Measurements from ENCODE around the gene OPN1LW. TPM values are rescaled to one million over a fixed set of nuclear protein-coding genes. Genes with fewer than 3 reads are reported as not detected.

Gene OPN1LW
- total and polyA plus RNA-seq, 2 donors (not counting 1 experiment from before 2014, with no cell fraction given), result not detected

DNA sequence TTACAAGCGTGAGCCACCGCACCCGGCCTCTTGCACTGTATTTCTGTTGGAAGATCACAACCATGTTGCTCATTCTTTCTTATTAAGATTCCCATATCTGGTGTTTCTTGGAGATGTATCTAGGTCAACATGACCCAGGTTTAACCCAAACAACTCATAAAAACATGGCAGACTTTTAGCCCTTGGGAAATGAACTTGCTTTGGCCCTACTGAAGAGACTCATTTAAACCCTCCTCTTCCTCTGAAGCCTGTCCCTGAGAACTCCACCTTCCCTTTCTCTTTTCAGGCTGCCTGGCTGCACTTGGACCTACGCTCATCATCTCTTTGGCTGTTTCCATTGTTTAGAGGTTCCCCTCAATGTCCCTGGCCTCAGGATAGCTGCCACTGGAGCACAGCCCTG lies 22.8 kb upstream of the OPN1LW start:
- TF ChIP-seq EZH2 (IDR thresholded peaks at IDR 0.05; ENCODE audit: borderline replicate concordance, insufficient read depth, low read depth, low read length, poor library complexity, severe bottlenecking), result no peak
- TF ChIP-seq, protein P1, sequence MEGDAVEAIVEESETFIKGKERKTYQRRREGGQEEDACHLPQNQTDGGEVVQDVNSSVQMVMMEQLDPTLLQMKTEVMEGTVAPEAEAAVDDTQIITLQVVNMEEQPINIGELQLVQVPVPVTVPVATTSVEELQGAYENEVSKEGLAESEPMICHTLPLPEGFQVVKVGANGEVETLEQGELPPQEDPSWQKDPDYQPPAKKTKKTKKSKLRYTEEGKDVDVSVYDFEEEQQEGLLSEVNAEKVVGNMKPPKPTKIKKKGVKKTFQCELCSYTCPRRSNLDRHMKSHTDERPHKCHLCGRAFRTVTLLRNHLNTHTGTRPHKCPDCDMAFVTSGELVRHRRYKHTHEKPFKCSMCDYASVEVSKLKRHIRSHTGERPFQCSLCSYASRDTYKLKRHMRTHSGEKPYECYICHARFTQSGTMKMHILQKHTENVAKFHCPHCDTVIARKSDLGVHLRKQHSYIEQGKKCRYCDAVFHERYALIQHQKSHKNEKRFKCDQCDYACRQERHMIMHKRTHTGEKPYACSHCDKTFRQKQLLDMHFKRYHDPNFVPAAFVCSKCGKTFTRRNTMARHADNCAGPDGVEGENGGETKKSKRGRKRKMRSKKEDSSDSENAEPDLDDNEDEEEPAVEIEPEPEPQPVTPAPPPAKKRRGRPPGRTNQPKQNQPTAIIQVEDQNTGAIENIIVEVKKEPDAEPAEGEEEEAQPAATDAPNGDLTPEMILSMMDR (IDR thresholded peaks at IDR 0.05), result no peak
- Mint-ChIP-seq H3K9me3 (ENCODE audit: insufficient read depth) (no peaks in the 10 kb centered on the region), H3K27me3 (no peaks in the 10 kb centered on the region), H3K27ac (no peak overlapping the region), H3K4me1 (peaks cover 10% of the 10 kb centered on the region), H3K4me3 (no peak overlapping the region)
- no peak for ATAC-seq (ENCODE audit: low read depth)
- ChIA-PET POLR2A (no interaction called here), CTCF (no interaction called here)
- Histone ChIP-seq H3K4me2 (replicated peaks; ENCODE audit: low read depth, low read length, poor library complexity, severe bottlenecking) (no peak overlapping the region), H3K4me3 (ENCODE audit: control extremely low read depth in 1 of 5, extremely low read depth in 1 of 5, insufficient read depth in 1 of 5, low read depth in 2 of 5, low read length in 4 of 5) (no peak overlapping the region), H3K27me3 (replicated peaks in 1 of 4; ENCODE audit: control extremely low read depth in 1 of 4, control insufficient read depth in 3 of 4, insufficient read depth in 4 of 4, low read length in 3 of 4) (no peaks in the 10 kb centered on the region), H3K27ac (ENCODE audit: low read length in 2 of 2) (no peak overlapping the region), H4K20me1 (ENCODE audit: control insufficient read depth, insufficient read depth, low read length, poor library complexity, severe bottlenecking) (no peaks in the 10 kb centered on the region), H3K36me3 (replicated peaks in 1 of 2; ENCODE audit: control extremely low read depth in 1 of 2, control insufficient read depth in 1 of 2, extremely low read depth in 1 of 2, insufficient read depth in 2 of 2, low read length in 1 of 2) (no peaks in the 10 kb centered on the region), H3K9ac (ENCODE audit: low read length) (no peak overlapping the region), H3K9me3 (ENCODE audit: control extremely low read depth in 1 of 3, control insufficient read depth in 2 of 3, insufficient read depth in 1 of 3, low read length in 2 of 3) (no peaks in the 10 kb centered on the region), H3K79me2 (ENCODE audit: control insufficient read depth, insufficient read depth, low read length) (no peaks in the 10 kb centered on the region), H2AFZ (ENCODE audit: insufficient read depth, low read depth, low read length, poor library complexity, severe bottlenecking) (no peak overlapping the region), H3K4me1 (ENCODE audit: control insufficient read depth in 2 of 2, insufficient read depth in 2 of 2, low read length in 2 of 2) (peaks cover 3 to 23% of the 10 kb centered on the region in 2 donors)
- intact Hi-C loops (cut with micrococcal nuclease), result no loop called here
- 100% methylated on average over 1 of the region's 4 CpGs for WGBS (ENCODE audit: insufficient coverage)
- no peak for DNase-seq

DNA sequence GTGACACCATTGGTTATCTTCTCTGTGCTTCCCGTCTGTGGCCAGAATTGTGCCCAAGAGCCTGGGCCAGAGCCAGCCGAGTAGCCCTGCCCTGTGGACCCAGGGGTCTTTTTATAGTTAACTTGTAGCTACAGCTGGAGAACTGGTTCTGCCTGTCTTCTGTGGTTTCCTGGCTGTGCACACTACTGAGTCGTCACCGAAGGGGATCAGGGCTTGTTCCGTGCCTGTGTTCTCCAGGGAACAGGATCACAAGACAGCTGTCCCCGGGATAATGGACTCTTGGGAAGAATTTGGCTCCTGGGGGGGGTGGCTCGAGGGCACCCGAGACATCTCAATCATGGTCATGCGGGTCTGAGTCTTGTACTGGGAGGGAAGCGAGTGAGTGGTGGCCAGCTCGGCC lies 22.1 kb upstream of the OPN1LW start:
- Histone ChIP-seq H2AFZ (ENCODE audit: insufficient read depth, low read depth, low read length, poor library complexity, severe bottlenecking) (no peak overlapping the region), H3K36me3 (replicated peaks in 1 of 2; ENCODE audit: control extremely low read depth in 1 of 2, control insufficient read depth in 1 of 2, extremely low read depth in 1 of 2, insufficient read depth in 2 of 2, low read length in 1 of 2) (no peaks in the 10 kb centered on the region), H3K79me2 (ENCODE audit: control insufficient read depth, insufficient read depth, low read length) (no peaks in the 10 kb centered on the region), H3K4me2 (replicated peaks; ENCODE audit: low read depth, low read length, poor library complexity, severe bottlenecking) (no peak overlapping the region), H3K27me3 (replicated peaks in 1 of 4; ENCODE audit: control extremely low read depth in 1 of 4, control insufficient read depth in 3 of 4, insufficient read depth in 4 of 4, low read length in 3 of 4) (no peaks in the 10 kb centered on the region), H3K4me1 (ENCODE audit: control insufficient read depth in 2 of 2, insufficient read depth in 2 of 2, low read length in 2 of 2) (peaks cover 3 to 23% of the 10 kb centered on the region in 2 donors), H3K4me3 (ENCODE audit: control extremely low read depth in 1 of 5, extremely low read depth in 1 of 5, insufficient read depth in 1 of 5, low read depth in 2 of 5, low read length in 4 of 5) (no peak overlapping the region), H3K27ac (ENCODE audit: low read length in 2 of 2) (no peak overlapping the region), H4K20me1 (ENCODE audit: control insufficient read depth, insufficient read depth, low read length, poor library complexity, severe bottlenecking) (no peaks in the 10 kb centered on the region), H3K9me3 (ENCODE audit: control extremely low read depth in 1 of 3, control insufficient read depth in 2 of 3, insufficient read depth in 1 of 3, low read length in 2 of 3) (no peaks in the 10 kb centered on the region), H3K9ac (ENCODE audit: low read length) (no peak overlapping the region)
- Mint-ChIP-seq H3K27ac (no peak overlapping the region), H3K27me3 (no peaks in the 10 kb centered on the region), H3K4me3 (no peak overlapping the region), H3K9me3 (ENCODE audit: insufficient read depth) (no peaks in the 10 kb centered on the region), H3K4me1 (peaks cover 10% of the 10 kb centered on the region)
- TF ChIP-seq EZH2 (IDR thresholded peaks at IDR 0.05; ENCODE audit: borderline replicate concordance, insufficient read depth, low read depth, low read length, poor library complexity, severe bottlenecking), result no peak
- TF ChIP-seq, protein P1 (IDR thresholded peaks at IDR 0.05), result no peak
- intact Hi-C loops (cut with micrococcal nuclease), result no loop called here
- no peak for DNase-seq
- ChIA-PET POLR2A (no interaction called here), CTCF (interaction anchor here (2.1 kb wide), 1 partner anchor 17 kb away, joined by 8 read pairs; no protein-coding TSS in a partner anchor)
- no peak for ATAC-seq (ENCODE audit: low read depth)
- WGBS (ENCODE audit: insufficient coverage), result 23% methylated on average over 7 of the region's 11 CpGs

Data from B cell (primary cell).